RPMI8226 (cell line): ENCODE data around the gene ADCYAP1R1.

ENCODE experiments used
- DNase-seq: peaks from one replicate; pipeline ENCODE4 v3.0.0-alpha.2; 2015

ADCYAP1R1 gene

GRCh38 chr7:31051598-31052486 lies at the start of gene ADCYAP1R1:
Gene ADCYAP1R1 (plus strand): TSS chr7:31052308. CDS start chr7:31063265, 10,957 bp downstream.
- DNase-seq, result no peak

GRCh38 chr7:31003097-31003496 lies 49.0 kb upstream of the ADCYAP1R1 start:
- DNase-seq, result no peak

- DNase-seq, result no peak
These were observed 48.4 kb upstream of the ADCYAP1R1 start for GRCh38 chr7:31003721-31004120.

- DNase-seq, result no peak
These were observed 47.7 kb upstream of the ADCYAP1R1 start for GRCh38 chr7:31004393-31004792.

- DNase-seq, result no peak
These were observed 45.3 kb upstream of the ADCYAP1R1 start for GRCh38 chr7:31006857-31007256.

- DNase-seq, result no peak
These were observed 44.5 kb upstream of the ADCYAP1R1 start for GRCh38 chr7:31007634-31008033.

- no peak for DNase-seq
These were observed 37.3 kb upstream of the ADCYAP1R1 start for GRCh38 chr7:31014826-31015225.

GRCh38 chr7:31017032-31017675 lies 35.0 kb upstream of the ADCYAP1R1 start:
- peak; percentile 20 for DNase-seq

GRCh38 chr7:31017721-31018120 lies 34.4 kb upstream of the ADCYAP1R1 start:
- DNase-seq, result no peak

- no peak for DNase-seq
These were observed 32.6 kb upstream of the ADCYAP1R1 start for GRCh38 chr7:31019509-31019908.

GRCh38 chr7:31020161-31020560 lies 31.9 kb upstream of the ADCYAP1R1 start:
- DNase-seq, result no peak

- DNase-seq, result no peak
These were observed 31.5 kb upstream of the ADCYAP1R1 start for GRCh38 chr7:31020652-31021051.

GRCh38 chr7:31022117-31022516 lies 30.0 kb upstream of the ADCYAP1R1 start:
- no peak for DNase-seq

GRCh38 chr7:31022726-31023125 lies 29.4 kb upstream of the ADCYAP1R1 start:
- no peak for DNase-seq

- DNase-seq, result no peak
These were observed 28.2 kb upstream of the ADCYAP1R1 start for GRCh38 chr7:31023877-31024276.

- DNase-seq, result no peak
These were observed 24.7 kb upstream of the ADCYAP1R1 start for GRCh38 chr7:31027161-31027965.

GRCh38 chr7:31028006-31028405 lies 24.1 kb upstream of the ADCYAP1R1 start:
- no peak for DNase-seq

- DNase-seq, result no peak
These were observed 23.6 kb upstream of the ADCYAP1R1 start for GRCh38 chr7:31028417-31028992.

GRCh38 chr7:31029251-31030042 lies 22.7 kb upstream of the ADCYAP1R1 start:
- DNase-seq, result no peak

- DNase-seq, result no peak
These were observed 18.3 kb upstream of the ADCYAP1R1 start for GRCh38 chr7:31033674-31034300.

GRCh38 chr7:31036924-31037323 lies 15.2 kb upstream of the ADCYAP1R1 start:
- DNase-seq, result no peak

- DNase-seq, result no peak
These were observed 9.0 kb upstream of the ADCYAP1R1 start for GRCh38 chr7:31043051-31043471.
